ENCODE measurements around the gene IPP.
"Not testable (repeated sequence)": the region's sequence is repeated elsewhere in the genome, so short reads cannot be mapped to it uniquely, and the experiment has no call there.

Gene IPP

GRCh38 chr1:45684402-45684801 lies 66.1 kb downstream of the IPP start:
- DNase-seq (ENCODE audit: low read depth in 2 of 2) = no peak

GRCh38 chr1:45682942-45683341 lies 67.5 kb downstream of the IPP start:
- no peak for DNase-seq (ENCODE audit: low read depth in 2 of 2)

GRCh38 chr1:45679123-45679522 lies 71.3 kb downstream of the IPP start:
- no peak for DNase-seq (ENCODE audit: low read depth in 2 of 2)

- no peak for DNase-seq (ENCODE audit: low read depth in 2 of 2)
Observed at GRCh38 chr1:45678489-45678888, 72.0 kb downstream of the IPP start.

GRCh38 chr1:45677751-45678245 lies 72.7 kb downstream of the IPP start:
- no peak for DNase-seq (ENCODE audit: low read depth in 2 of 2)

GRCh38 chr1:45676553-45676952 lies 73.9 kb downstream of the IPP start:
- DNase-seq (ENCODE audit: low read depth in 2 of 2) = not testable (repeated sequence)

- DNase-seq (ENCODE audit: low read depth in 2 of 2) = no peak
Observed at GRCh38 chr1:45674478-45674877, 76.0 kb downstream of the IPP start.

GRCh38 chr1:45673956-45674355 lies 76.5 kb downstream of the IPP start:
- no peak for DNase-seq (ENCODE audit: low read depth in 2 of 2)

- no peak for DNase-seq (ENCODE audit: low read depth in 2 of 2)
Observed at GRCh38 chr1:45669859-45670655, 80.4 kb downstream of the IPP start.

GRCh38 chr1:45669379-45669778 lies 81.1 kb downstream of the IPP start:
- DNase-seq (ENCODE audit: low read depth in 2 of 2) = no peak

- DNase-seq (ENCODE audit: low read depth in 2 of 2) = no peak
Observed at GRCh38 chr1:45668526-45668925, 81.9 kb downstream of the IPP start.

GRCh38 chr1:45667321-45668111 lies 82.9 kb downstream of the IPP start:
- no peak for DNase-seq (ENCODE audit: low read depth in 2 of 2)

GRCh38 chr1:45666836-45667235 lies 83.6 kb downstream of the IPP start:
- DNase-seq (ENCODE audit: low read depth in 2 of 2) = no peak

GRCh38 chr1:45660336-45660735 lies 90.1 kb downstream of the IPP start:
- DNase-seq (ENCODE audit: low read depth in 2 of 2) = no peak

GRCh38 chr1:45659222-45659621 lies 91.2 kb downstream of the IPP start:
- DNase-seq (ENCODE audit: low read depth in 2 of 2) = no peak

GRCh38 chr1:45658171-45658570 lies 92.3 kb downstream of the IPP start:
- no peak for DNase-seq (ENCODE audit: low read depth in 2 of 2)

- no peak for DNase-seq (ENCODE audit: low read depth in 2 of 2)
Observed at GRCh38 chr1:45656573-45657226, 93.8 kb downstream of the IPP start.

- no peak for DNase-seq (ENCODE audit: low read depth in 2 of 2)
Observed at GRCh38 chr1:45654540-45655280, 95.7 kb downstream of the IPP start.
